HAP-1 (cell line): ENCODE data around the gene DAPK2.

Experiments used
- DNase-seq, 2 experiments: peaks; one replicate each; pipeline ENCODE4 v3.0.0-alpha.2; 2016 to 2020; ENCODE audit warnings: low spot score in 2 of 2
- H3K27me3 ChIP-seq: fragments of 250-450 bp; sonication (Bioruptor Pico); 2 replicates; pipeline ENCODE4 v1.5.1; 2020; ENCODE audit warnings: low read depth, mild to moderate bottlenecking, moderate library complexity
- H3K36me3 ChIP-seq: fragments of 250-450 bp; sonication (Bioruptor Pico); replicated peaks from 2 replicates; pipeline ENCODE4 v1.5.1; 2020; ENCODE audit warnings: mild to moderate bottlenecking
- H3K4me1 ChIP-seq: fragments of 250-450 bp; sonication (Bioruptor Pico); 2 replicates; pipeline ENCODE4 v1.5.1; 2020; ENCODE audit warnings: mild to moderate bottlenecking
- H3K4me3 ChIP-seq: fragments of 250-450 bp; sonication (Bioruptor Pico); 2 replicates; pipeline ENCODE4 v1.5.1; 2020; ENCODE audit warnings: mild to moderate bottlenecking, moderate library complexity
- H3K9me3 ChIP-seq: fragments of 250-450 bp; sonication (Bioruptor Pico); 2 replicates; pipeline ENCODE4 v1.5.1; 2020; ENCODE audit warnings: mild to moderate bottlenecking, moderate library complexity
- in situ Hi-C: fragments of 300-500 bp; cut with MboI; formaldehyde crosslinking; loops from 3 replicates; pipeline ENCODE4 v1.14.3; 2020; ENCODE audit warnings: low sequenced_read_pairs, inconsistent platforms, mixed read lengths

Gene DAPK2

DNA sequence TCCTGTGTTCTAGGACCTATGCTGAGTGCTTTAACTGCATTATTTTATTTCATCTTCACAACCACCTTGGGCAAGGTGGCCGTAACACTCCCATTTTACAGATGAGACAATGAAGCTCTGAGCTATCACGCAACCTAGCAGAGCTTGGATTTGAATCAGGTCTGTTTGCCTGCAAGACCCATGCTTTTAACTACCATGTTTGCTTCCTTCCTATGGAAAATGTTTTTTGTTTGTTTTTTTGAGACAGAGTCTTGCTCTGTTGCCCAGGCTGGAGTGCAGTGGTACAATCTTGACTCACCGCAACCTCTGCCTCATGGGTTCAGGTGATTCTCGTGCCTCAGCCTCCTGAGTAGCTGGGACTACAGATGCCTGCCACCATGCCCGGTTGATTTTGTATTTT lies 187.8 kb downstream of the DAPK2 start:
- Histone ChIP-seq H3K9me3 (no peaks in the 10 kb centered on the region), H3K4me3 (no peak overlapping the region), H3K36me3 (no peaks in the 10 kb centered on the region), H3K27me3 (no peaks in the 10 kb centered on the region), H3K4me1 (no peaks in the 10 kb centered on the region)
- in situ Hi-C loops = no loop called here
- DNase-seq = no peak

DNA sequence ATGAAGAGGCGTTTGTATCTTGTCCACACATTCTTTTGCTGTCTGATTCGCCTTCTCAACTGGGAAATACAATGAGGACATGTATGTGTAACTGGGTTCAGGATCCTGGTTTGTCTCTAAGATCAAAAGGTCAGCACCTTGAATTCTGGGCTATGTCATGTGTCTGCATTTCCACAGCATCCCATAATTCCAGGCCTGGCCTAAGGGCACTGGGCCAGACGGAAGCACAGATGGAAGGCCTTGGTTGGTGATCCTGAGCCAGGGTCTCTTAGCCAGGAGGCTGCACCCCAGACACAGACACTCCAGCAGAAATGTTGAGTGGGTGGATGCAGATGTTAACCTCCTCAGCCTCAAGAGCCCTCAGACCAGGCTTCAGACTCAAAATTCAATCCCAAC lies 188.8 kb downstream of the DAPK2 start:
- in situ Hi-C loops = no loop called here
- no peaks in the 10 kb centered on the region for H3K36me3 ChIP-seq
- H3K4me1 ChIP-seq = no peaks in the 10 kb centered on the region
- H3K27me3 ChIP-seq = no peaks in the 10 kb centered on the region
- no peak overlapping the region for H3K4me3 ChIP-seq
- H3K9me3 ChIP-seq = no peaks in the 10 kb centered on the region
- no peak for DNase-seq
